GM12874 (cell line): ENCODE results near the gene BLCAP.

Experiments
- TF ChIP-seq, protein P1 (sequence below): IDR thresholded peaks from 2 replicates; pipeline ENCODE4 v1.5.1; 2011; ENCODE audit warnings: low read depth, mild to moderate bottlenecking, control low read depth, low read length, moderate library complexity; ENCODE audit not compliant: insufficient read depth

Gene BLCAP

DNA sequence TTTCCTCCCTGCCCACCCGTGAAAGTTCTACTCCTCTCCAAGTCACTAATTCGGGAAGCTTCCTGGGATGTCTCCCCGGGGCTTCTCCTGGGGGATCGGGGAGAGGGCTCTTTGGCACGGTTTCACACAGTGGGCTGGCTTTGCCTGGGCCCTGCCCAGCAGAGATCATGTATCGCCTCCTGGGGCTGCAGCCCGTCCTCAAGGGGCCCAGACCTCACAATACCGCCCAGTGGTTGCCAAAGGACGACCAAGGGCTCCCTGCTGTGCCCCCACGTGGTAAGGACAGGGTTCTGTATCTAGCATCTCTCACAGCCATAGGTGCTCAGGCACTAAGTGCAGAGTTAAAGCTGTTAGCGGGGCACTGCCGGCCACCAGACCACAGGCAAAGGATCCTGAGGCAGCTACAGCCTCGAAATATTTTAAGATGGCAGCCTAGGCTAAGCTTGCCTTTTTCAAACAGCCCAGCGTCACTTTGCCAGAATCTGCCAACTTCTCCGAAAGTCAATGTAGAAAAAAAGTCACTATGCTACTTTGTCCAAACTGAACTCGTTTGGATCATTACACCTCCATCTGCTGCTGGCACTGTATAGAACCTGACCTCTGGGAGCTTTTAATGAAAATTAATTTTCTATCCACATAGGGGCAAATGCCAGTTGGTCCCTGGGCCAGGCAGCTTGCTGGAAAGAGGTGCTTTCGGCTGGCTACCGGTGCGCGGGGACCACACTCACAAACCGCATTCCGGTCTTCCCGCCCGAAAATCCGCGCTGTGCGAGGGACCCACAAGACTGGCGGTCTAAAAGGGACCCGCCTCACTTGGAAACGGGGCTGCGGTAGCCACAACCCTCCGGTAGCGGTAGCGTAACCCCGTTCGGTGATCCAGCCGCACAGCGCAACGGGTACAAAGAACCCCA is 7.9 kb downstream of the BLCAP start:
- TF ChIP-seq, protein P1, sequence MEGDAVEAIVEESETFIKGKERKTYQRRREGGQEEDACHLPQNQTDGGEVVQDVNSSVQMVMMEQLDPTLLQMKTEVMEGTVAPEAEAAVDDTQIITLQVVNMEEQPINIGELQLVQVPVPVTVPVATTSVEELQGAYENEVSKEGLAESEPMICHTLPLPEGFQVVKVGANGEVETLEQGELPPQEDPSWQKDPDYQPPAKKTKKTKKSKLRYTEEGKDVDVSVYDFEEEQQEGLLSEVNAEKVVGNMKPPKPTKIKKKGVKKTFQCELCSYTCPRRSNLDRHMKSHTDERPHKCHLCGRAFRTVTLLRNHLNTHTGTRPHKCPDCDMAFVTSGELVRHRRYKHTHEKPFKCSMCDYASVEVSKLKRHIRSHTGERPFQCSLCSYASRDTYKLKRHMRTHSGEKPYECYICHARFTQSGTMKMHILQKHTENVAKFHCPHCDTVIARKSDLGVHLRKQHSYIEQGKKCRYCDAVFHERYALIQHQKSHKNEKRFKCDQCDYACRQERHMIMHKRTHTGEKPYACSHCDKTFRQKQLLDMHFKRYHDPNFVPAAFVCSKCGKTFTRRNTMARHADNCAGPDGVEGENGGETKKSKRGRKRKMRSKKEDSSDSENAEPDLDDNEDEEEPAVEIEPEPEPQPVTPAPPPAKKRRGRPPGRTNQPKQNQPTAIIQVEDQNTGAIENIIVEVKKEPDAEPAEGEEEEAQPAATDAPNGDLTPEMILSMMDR, result 0 out of 2 replicates have a peak, but pooled peaks have one; percentile 2

DNA sequence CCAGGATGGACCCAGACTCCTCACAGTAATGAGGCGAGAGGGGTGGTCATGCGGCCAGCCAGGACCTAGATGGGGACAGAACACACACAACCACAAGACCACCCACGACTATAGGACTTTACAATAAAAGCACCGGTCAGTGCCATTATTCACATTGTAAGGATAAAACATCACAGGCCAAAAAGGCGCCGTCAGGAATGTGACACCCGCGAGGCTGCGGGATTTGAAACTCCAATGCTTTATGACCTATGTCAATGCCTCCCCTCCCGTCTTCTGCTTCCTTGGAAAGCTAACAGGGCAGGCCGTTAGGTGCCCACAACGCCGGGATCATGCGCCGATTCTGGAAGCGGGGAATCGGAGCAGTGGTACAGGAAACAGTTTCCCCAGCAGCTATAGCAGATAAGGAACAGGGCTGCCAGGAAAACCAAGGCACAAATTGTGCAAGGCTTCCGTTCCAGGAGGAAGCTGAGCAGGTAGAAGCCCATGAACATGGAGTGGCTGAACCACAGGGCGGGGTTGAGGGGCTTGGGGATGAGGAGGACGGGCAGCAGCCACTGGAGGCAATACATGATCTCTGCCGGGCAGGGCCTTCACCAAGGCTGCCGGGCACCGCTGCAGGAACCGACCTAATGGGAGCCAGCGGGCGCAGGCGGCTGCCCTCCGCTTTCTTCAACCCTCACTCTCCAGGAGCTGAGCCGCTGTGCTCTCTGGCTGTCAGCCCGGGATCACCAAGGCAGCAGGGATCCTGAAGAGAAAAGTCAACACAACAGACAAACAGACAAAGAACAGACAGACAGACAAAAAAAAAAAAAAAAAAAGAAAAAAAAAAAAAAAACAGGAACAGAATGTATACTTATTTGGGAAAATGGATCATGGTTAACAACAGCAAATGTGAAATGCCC is 8.8 kb downstream of the BLCAP start:
- TF ChIP-seq, protein P1, result no peak

DNA sequence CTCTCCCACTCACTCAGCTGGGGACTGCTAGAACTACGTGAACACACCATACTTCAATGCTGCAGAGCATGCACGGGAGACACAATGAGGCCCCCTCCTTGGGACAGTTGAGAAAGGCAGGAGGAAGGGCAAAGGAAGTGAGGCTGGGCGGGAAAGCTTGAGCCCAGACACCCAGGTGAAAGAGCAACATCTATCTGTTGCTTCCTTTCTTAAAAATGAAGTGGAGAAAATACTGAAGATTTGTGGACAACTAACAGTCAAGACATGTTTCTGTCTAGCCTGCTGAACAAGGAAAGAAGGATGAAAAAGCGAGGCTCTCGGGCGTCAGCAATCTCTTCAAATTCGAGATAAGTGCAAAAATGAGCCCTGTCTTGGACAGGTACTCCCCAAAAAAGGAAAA is 9.6 kb downstream of the BLCAP start:
- TF ChIP-seq, protein P1, result no peak

DNA sequence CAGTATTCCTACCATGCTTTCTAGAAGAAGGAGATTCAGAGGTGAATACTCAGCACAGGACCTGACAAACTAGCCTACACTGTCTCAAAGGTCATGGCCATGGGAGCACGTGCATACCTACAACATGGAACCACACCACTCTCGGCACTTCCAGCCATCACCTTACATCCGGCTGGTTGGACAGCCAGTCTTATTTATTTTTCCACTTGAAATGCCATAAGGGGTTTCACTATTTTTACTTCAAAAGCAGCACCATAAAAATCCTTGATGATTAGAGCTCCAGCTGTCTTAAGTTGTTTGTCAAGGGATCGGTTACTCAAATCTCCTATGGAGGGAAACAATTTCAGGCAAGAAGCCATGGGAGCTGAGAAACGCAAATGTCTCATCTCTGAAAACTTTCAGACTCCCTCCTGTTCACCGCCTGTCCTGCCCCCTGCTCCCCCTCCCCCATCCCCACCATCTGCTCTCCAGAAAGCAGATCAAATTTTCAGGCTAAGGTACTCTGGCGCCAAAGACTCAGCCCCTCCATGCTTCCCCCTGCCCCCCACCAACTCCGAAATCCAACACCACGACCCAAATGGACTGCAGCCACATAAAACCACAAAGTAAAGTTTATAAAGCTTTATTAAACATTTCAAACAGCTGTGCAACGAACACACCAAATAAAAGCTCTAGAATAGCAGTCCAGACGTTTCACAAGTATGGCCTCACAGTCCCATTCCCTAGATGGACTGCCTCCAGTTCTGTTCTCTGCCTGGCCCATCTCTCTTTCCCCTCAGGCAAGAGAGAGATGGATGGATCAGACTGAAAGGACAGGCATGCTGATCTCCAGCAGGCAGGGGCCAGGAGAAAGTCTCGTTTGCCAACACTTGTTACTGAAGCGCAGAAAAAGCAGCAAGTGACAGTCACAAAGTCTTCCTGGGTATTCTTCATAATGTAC is 10.6 kb downstream of the BLCAP start:
- TF ChIP-seq, protein P1, result no peak

DNA sequence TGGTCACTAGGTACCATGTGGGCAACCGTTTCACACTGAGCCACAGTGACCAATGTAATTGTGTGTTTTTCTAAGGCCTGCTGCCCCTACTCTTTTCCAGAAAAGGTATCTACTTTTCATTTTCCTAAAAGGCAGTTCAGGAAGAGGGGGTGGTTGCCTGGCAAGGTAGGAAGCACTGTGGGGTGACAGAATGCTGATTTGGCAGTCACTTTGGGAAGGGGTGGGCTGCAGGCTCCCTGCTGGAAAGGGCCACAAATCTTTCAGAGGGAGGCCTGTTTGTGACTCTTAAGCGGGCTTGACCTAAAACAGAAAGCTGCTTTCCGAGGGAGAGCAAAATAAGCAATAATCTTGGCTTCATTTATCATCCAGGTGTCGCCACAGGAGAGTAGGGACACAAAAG is 11.8 kb downstream of the BLCAP start:
- TF ChIP-seq, protein P1, result no peak

DNA sequence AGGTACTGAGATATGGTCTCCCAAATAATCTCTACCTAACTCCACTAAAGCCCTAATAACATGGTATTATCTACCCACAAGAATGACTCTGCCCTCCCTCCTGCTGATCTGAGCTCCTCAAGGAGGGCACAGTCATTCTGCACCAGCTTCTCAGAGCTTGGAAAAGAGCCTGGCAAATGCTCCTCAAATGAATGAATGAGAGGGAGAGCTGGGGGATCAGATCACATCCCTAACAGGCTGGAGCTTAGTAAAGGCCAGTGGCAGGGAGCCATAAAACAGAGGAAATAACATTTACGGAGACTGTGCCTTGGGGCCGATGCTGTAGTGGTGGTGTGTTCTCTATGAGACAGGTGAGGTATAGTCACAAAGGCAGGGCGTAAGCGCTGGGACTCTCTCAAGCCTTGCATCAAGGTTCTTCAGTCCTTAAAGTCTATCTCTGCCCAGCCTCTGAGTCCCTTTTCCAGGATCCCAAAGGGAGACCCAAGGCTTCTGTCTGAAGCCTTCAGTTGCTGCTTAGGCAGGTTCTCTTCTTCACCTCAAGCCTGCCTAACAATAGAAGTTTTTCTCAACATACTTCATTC is 13.8 kb downstream of the BLCAP start:
- TF ChIP-seq, protein P1, result no peak
